ENCODE results near the gene PDGFC. TPM values are rescaled to one million over a fixed set of nuclear protein-coding genes. Genes with fewer than 3 reads are reported as not detected.
A peak's percentile ranks its signal among the peaks of the same experiment; 100 is the strongest.

Gene PDGFC
- total RNA-seq, 1 experiment from 2014 or later, result 64.5 TPM

GRCh38 chr4:156898373-156899117 is 73.1 kb downstream of the PDGFC start:
- Mint-ChIP-seq H3K4me1 (ENCODE audit: low read depth, unreplicated experiment) (peaks cover 37% of the 10 kb centered on the region), H3K36me3 (ENCODE audit: insufficient read depth, unreplicated experiment) (no peaks in the 10 kb centered on the region), H3K27me3 (ENCODE audit: unreplicated experiment) (no peaks in the 10 kb centered on the region), H3K4me3 (ENCODE audit: low read depth, unreplicated experiment) (no peak overlapping the region), H3K27ac (ENCODE audit: unreplicated experiment) (no peak overlapping the region), H3K9me3 (ENCODE audit: low read depth, unreplicated experiment) (no peaks in the 10 kb centered on the region)
- no peak for DNase-seq
- no TSS peak for BruUV-seq (replicated peaks)
- no peak for TF ChIP-seq CTCF (IDR thresholded peaks at IDR 0.05; ENCODE audit: unreplicated experiment)
- intact Hi-C loops (cut with micrococcal nuclease; ENCODE audit: unreplicated experiment), result no loop called here
- CTCF ChIA-PET, result interaction anchor here (0.9 kb wide), 1 partner anchor 8 kb away, joined by 3 read pairs; no protein-coding TSS in a partner anchor

GRCh38 chr4:156896527-156896926 is 75.1 kb downstream of the PDGFC start:
- H3K4me1 Mint-ChIP-seq (ENCODE audit: low read depth, unreplicated experiment), result peaks cover 38% of the 10 kb centered on the region
- TF ChIP-seq CTCF (IDR thresholded peaks at IDR 0.05; ENCODE audit: unreplicated experiment), result no peak
- intact Hi-C loops (cut with micrococcal nuclease; ENCODE audit: unreplicated experiment), result no loop called here
- H3K27me3 Mint-ChIP-seq (ENCODE audit: unreplicated experiment), result no peaks in the 10 kb centered on the region
- BruUV-seq (replicated peaks), result no TSS peak
- no peak overlapping the region for H3K4me3 Mint-ChIP-seq (ENCODE audit: low read depth, unreplicated experiment)
- CTCF ChIA-PET, result no interaction called here
- H3K27ac Mint-ChIP-seq (ENCODE audit: unreplicated experiment), result peak overlapping the region; percentile 60
- no peaks in the 10 kb centered on the region for H3K9me3 Mint-ChIP-seq (ENCODE audit: low read depth, unreplicated experiment)
- no peak for DNase-seq
- no peaks in the 10 kb centered on the region for H3K36me3 Mint-ChIP-seq (ENCODE audit: insufficient read depth, unreplicated experiment)

GRCh38 chr4:156894234-156894633 is 77.4 kb downstream of the PDGFC start:
- H3K27ac Mint-ChIP-seq (ENCODE audit: unreplicated experiment), result no peak overlapping the region
- intact Hi-C loops (cut with micrococcal nuclease; ENCODE audit: unreplicated experiment), result loop anchor here (5.0 kb wide), 2 partner anchors 38 to 53 kb away; no protein-coding TSS in a partner anchor
- BruUV-seq (replicated peaks), result no TSS peak
- H3K4me3 Mint-ChIP-seq (ENCODE audit: low read depth, unreplicated experiment), result no peak overlapping the region
- peaks cover 38% of the 10 kb centered on the region for H3K4me1 Mint-ChIP-seq (ENCODE audit: low read depth, unreplicated experiment)
- TF ChIP-seq CTCF (IDR thresholded peaks at IDR 0.05; ENCODE audit: unreplicated experiment), result no peak
- H3K36me3 Mint-ChIP-seq (ENCODE audit: insufficient read depth, unreplicated experiment), result peaks cover 5% of the 10 kb centered on the region
- H3K9me3 Mint-ChIP-seq (ENCODE audit: low read depth, unreplicated experiment), result no peaks in the 10 kb centered on the region
- no peaks in the 10 kb centered on the region for H3K27me3 Mint-ChIP-seq (ENCODE audit: unreplicated experiment)
- CTCF ChIA-PET, result no interaction called here
- DNase-seq, result no peak

- BruUV-seq (replicated peaks), result no TSS peak
- Mint-ChIP-seq H3K4me1 (ENCODE audit: low read depth, unreplicated experiment) (peaks cover 41% of the 10 kb centered on the region), H3K27ac (ENCODE audit: unreplicated experiment) (no peak overlapping the region), H3K27me3 (ENCODE audit: unreplicated experiment) (no peaks in the 10 kb centered on the region), H3K9me3 (ENCODE audit: low read depth, unreplicated experiment) (no peaks in the 10 kb centered on the region), H3K4me3 (ENCODE audit: low read depth, unreplicated experiment) (no peak overlapping the region), H3K36me3 (ENCODE audit: insufficient read depth, unreplicated experiment) (peaks cover 5% of the 10 kb centered on the region)
- no peak for TF ChIP-seq CTCF (IDR thresholded peaks at IDR 0.05; ENCODE audit: unreplicated experiment)
- CTCF ChIA-PET, result no interaction called here
- no peak for DNase-seq
- intact Hi-C loops (cut with micrococcal nuclease; ENCODE audit: unreplicated experiment), result loop anchor here (5.0 kb wide), 2 partner anchors 39 to 54 kb away; no protein-coding TSS in a partner anchor
Measured at GRCh38 chr4:156892805-156893204, 78.8 kb downstream of the PDGFC start.

Measured in Calu3 (cell line).